NB4 (cell line): Measurements from ENCODE around the gene FBXO31.

Experiments
- MYC ChIP-seq: IDR thresholded peaks from 2 replicates; pipeline ENCODE4 v1.6.1; 2011; ENCODE audit warnings: low read depth, low read length
- TF ChIP-seq, protein P1 (sequence below): IDR thresholded peaks from one replicate; pipeline ENCODE4 v1.5.1; 2012; ENCODE audit warnings: low read depth, low read length

DNA sequence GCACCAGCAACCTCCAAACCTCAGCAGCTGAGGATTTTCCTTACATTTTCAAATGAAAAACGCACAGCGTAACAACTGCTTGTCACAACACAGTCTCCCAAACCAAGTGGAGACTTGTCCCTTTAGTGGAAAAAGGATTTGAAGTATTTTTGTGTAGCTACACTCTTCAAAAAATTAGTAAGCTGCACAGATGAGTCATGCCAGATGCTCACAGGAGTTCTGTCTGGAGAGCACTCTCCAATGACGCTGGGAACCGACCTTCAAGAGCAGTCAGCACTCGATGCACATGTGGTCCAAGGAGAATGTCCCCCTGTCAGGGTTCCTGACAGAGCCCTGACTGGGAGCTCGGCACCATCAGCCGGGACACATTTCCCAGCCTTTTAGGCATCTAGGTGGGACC, 48.4 kb upstream of the FBXO31 start:
- no peak for TF ChIP-seq MYC
- TF ChIP-seq, protein P1, sequence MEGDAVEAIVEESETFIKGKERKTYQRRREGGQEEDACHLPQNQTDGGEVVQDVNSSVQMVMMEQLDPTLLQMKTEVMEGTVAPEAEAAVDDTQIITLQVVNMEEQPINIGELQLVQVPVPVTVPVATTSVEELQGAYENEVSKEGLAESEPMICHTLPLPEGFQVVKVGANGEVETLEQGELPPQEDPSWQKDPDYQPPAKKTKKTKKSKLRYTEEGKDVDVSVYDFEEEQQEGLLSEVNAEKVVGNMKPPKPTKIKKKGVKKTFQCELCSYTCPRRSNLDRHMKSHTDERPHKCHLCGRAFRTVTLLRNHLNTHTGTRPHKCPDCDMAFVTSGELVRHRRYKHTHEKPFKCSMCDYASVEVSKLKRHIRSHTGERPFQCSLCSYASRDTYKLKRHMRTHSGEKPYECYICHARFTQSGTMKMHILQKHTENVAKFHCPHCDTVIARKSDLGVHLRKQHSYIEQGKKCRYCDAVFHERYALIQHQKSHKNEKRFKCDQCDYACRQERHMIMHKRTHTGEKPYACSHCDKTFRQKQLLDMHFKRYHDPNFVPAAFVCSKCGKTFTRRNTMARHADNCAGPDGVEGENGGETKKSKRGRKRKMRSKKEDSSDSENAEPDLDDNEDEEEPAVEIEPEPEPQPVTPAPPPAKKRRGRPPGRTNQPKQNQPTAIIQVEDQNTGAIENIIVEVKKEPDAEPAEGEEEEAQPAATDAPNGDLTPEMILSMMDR: no peak
